ENCODE data around the gene MEIS2.

The MEIS2 gene

DNA sequence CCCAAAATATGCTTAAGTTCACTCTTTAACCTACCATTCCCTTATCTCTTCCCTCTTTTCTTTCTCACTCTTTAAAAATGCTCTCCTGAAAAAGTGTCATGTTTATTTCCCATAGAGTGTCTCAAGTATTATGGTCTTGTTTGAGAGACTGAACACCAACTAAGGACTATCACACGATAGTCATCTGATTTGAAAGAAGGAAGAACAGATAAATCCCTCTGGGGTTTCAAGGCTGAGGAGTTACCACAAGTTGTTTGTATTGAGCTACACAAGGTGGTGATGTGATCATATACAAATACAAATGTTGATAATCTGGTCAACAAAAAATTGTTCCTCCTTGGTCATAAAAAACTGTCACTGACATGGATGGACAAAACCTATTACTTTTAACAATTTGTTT is 13.8 kb downstream of the MEIS2 start:
- FAIRE-seq (no peak), DNase-seq (ENCODE audit: insufficient read length, low spot score) (no peak)
- TF ChIP-seq, protein P1, sequence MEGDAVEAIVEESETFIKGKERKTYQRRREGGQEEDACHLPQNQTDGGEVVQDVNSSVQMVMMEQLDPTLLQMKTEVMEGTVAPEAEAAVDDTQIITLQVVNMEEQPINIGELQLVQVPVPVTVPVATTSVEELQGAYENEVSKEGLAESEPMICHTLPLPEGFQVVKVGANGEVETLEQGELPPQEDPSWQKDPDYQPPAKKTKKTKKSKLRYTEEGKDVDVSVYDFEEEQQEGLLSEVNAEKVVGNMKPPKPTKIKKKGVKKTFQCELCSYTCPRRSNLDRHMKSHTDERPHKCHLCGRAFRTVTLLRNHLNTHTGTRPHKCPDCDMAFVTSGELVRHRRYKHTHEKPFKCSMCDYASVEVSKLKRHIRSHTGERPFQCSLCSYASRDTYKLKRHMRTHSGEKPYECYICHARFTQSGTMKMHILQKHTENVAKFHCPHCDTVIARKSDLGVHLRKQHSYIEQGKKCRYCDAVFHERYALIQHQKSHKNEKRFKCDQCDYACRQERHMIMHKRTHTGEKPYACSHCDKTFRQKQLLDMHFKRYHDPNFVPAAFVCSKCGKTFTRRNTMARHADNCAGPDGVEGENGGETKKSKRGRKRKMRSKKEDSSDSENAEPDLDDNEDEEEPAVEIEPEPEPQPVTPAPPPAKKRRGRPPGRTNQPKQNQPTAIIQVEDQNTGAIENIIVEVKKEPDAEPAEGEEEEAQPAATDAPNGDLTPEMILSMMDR (IDR thresholded peaks at IDR 0.05; ENCODE audit: insufficient read depth, missing control alignments) = no peak

DNA sequence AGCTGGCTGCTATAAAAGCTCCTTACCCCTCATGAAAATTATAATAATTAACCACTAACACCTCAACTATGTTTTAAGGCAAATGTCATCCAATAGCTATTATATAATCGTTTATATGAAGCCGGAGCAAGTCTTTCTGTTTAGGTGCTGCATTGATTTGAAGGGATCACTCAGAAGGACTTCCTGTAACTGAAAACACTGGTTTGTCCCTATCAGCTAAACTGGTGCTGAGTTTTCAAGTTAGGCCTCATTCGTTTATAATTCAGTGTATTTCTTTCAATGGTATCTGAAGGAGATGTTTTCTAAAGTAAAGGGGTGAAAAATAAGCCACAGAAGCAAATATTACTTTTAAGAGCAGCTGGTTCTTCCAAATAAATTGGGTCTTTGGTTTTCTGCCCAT is 14.2 kb downstream of the MEIS2 start:
- TF ChIP-seq, protein P1 (IDR thresholded peaks at IDR 0.05; ENCODE audit: insufficient read depth, missing control alignments) = no peak
- DNase-seq (ENCODE audit: insufficient read length, low spot score) (no peak), FAIRE-seq (no peak)

DNA sequence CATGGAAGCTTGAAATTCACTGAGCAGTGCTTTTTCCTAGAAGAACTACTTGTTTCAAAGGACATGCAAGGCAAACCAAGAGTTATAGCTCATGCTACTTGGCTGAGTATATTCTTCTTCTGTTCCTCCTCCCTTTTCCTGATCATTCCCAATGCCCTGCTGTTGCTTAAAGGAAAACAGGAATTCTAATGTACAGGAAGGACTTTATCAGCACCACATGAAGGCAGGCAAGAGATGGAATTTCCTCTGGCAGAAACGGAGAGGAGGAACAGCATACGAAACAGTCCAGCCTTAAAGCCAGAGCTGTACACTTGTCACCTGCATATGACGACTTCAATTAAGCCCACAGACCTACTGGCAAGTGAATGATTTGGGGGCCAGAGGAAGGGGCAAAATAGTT is 15.7 kb downstream of the MEIS2 start:
- DNase-seq (ENCODE audit: insufficient read length, low spot score) (no peak), FAIRE-seq (no peak)
- TF ChIP-seq, protein P1 (IDR thresholded peaks at IDR 0.05; ENCODE audit: insufficient read depth, missing control alignments) = no peak

DNA sequence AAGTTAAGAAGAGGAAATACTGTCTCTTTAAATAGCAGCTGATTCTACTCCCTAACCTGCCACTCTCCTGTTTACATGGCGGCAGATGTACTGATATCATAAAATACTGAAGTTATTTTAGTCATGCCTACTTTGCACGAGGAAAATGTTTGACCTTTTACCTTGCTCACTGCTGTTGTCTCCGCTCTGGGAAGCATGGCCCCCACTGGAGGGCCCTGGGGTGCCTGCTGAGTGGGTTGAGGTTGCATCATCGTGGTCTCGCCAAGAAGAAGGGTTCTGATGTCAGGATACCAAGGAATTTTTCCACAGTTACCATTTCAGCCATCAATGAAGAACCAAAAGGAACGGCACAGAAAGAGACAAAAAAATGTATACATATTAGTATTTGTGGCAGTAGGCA is 16.7 kb downstream of the MEIS2 start:
- no peak for FAIRE-seq
- TF ChIP-seq, protein P1 (IDR thresholded peaks at IDR 0.05; ENCODE audit: insufficient read depth, missing control alignments) = no peak
- no peak for DNase-seq (ENCODE audit: insufficient read length, low spot score)

DNA sequence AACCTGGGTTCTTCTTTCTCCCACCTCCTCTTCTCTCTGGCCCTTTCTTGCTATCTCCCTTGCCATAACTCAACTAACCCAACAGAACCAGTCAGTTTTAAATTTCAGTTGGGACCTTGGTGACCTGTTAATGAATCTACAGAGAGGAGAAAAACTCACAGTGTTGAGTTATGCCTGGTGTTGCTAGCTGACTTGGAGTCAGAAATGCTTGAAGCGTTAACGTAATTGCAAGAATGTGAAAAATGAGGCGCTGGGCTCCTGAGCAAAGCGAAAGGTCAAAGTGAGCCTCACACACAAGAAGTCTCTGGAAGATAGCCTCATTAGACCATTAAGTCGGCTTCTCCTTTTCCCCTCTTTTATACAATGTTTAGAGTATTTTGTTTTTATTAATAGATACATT is 18.4 kb downstream of the MEIS2 start:
- FAIRE-seq (no peak), DNase-seq (ENCODE audit: insufficient read length, low spot score) (no peak)
- TF ChIP-seq, protein P1 (IDR thresholded peaks at IDR 0.05; ENCODE audit: insufficient read depth, missing control alignments) = no peak

DNA sequence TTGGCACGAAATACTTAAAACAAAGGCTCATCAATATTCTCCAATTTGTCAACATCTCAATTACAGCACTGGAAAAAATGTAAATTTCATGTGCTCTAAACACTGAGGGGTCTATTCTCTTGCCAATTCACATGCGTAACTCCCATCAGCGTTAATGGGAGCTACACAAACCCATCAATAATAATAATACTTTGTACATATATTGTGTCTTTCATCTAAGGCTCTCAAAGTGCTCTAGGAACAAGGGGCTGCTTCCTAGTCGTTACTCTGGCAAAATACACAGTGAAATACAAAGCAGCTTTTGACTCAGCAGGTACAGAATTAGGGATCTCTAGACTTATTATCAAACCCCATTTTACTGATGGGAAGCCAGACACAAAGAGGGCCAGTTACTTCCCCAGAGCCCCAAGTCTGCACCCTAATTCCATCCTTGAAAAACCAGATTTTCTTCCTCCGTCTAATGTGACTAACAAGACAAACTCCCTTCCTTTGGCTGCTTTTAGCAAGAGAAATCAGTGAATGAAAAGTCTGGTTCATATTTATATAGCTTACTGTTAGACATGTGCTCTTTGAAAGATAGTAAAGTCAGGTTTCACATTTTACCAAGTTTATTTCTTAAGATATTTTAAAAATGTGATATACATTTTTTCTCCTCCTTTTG is 20.0 kb downstream of the MEIS2 start:
- no peak for FAIRE-seq
- DNase-seq (ENCODE audit: insufficient read length, low spot score) = no peak
- TF ChIP-seq, protein P1 (IDR thresholded peaks at IDR 0.05; ENCODE audit: insufficient read depth, missing control alignments) = no peak

DNA sequence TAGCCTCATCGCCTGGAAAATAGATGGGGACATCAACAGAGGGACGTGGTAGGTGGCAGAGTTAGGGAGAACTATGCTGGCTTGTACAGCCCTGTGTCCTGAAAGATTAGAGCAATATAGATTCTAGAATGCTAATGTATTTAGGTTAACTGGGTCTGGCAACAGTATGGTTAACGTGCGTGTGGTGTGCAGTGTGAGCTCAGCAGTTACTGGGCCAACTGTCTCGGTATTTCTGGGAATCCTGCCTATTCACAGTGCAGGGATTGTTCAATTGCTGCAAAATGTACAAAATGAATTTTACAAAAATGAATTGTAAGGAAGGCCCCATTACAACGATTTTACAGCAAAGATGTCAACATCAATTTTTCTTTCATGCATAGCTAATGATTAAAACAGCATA is 20.6 kb downstream of the MEIS2 start:
- TF ChIP-seq, protein P1 (IDR thresholded peaks at IDR 0.05; ENCODE audit: insufficient read depth, missing control alignments) = no peak
- DNase-seq (ENCODE audit: insufficient read length, low spot score) (no peak), FAIRE-seq (no peak)

Data from D721Med (cell line).